H1 (cell line): ENCODE data around the gene ME3. TPM values are rescaled to one million over a fixed set of nuclear protein-coding genes. Genes with fewer than 3 reads are reported as not detected.

ENCODE experiments used
- CTCF ChIA-PET: fragments of 300-600 bp; sonication (Branson Sonifier 250); formaldehyde crosslinking; loops from one replicate; lab custom pipeline; 2021; ENCODE audit not compliant: partially characterized antibody; lab: Charles Lee
- POLR2A ChIA-PET: fragments of 300-600 bp; sonication (Branson Sonifier 250); formaldehyde crosslinking; loops from one replicate; lab custom pipeline; 2021; ENCODE audit warnings: inconsistent platforms; ENCODE audit not compliant: partially characterized antibody; lab: Charles Lee
- DNase-seq, 2 experiments: peaks; one replicate each; pipeline versions ENCODE4 v3.0.0 to v3.0.0-alpha.2; 2010 to 2022; ENCODE audit warnings: low spot score in 2 of 2, low read depth in 1 of 2, mixed read lengths in 1 of 2
- FAIRE-seq: peaks from 2 replicates; lab custom pipeline; 2011; peaks lifted over from hg19 to GRCh38; lab: Jason Lieb, UNC
- H2AFZ ChIP-seq: 2 replicates; pipeline ENCODE4 v1.8.1; 2012; ENCODE audit warnings: low read length, inconsistent platforms
- H2AK5ac ChIP-seq: 2 replicates; pipeline ENCODE4 v1.6.1; 2013; ENCODE audit warnings: low read depth, low read length
- H2BK120ac ChIP-seq: replicated peaks from 2 replicates; pipeline ENCODE3; 2013; ENCODE audit warnings: low read depth, low read length, inconsistent platforms
- H2BK12ac ChIP-seq: 2 replicates; pipeline ENCODE4 v1.6.1; 2013; ENCODE audit warnings: low read depth, low read length
- H2BK15ac ChIP-seq: 2 replicates; pipeline ENCODE4 v1.6.1; 2013; ENCODE audit warnings: low read length
- H2BK20ac ChIP-seq: 2 replicates; pipeline ENCODE4 v1.6.1; 2013; ENCODE audit warnings: low read length
- H2BK5ac ChIP-seq: 2 replicates; pipeline ENCODE4 v1.6.1; 2013; ENCODE audit warnings: low read depth, low read length
- H3K14ac ChIP-seq: 2 replicates; pipeline ENCODE4 v1.6.1; 2013; ENCODE audit warnings: inconsistent platforms; ENCODE audit not compliant: insufficient read length
- H3K18ac ChIP-seq: 2 replicates; pipeline ENCODE4 v1.6.1; 2013; ENCODE audit warnings: low read length; ENCODE audit errors: extremely low read depth
- H3K23ac ChIP-seq: 2 replicates; pipeline ENCODE4 v1.6.1; 2013; ENCODE audit warnings: inconsistent platforms; ENCODE audit not compliant: insufficient read length
- H3K23me2 ChIP-seq: 2 replicates; pipeline ENCODE4 v1.6.1; 2013; ENCODE audit warnings: low read depth, low read length
- H3K27ac ChIP-seq: 2 replicates; pipeline ENCODE4 v1.6.1; 2011; ENCODE audit warnings: low read depth, low read length, inconsistent platforms
- H3K27me3 ChIP-seq, 4 experiments: replicated peaks in 1 of 4; 1 replicate in 1 of 4; 2 replicates in 3 of 4; pipeline versions ENCODE4 v1.6.1 to v1.8.1; 2011 to 2013; ENCODE audit warnings: low read length in 3 of 4, mild to moderate bottlenecking in 3 of 4, inconsistent platforms in 2 of 4, mixed read lengths in 2 of 4, moderate library complexity in 1 of 4; ENCODE audit not compliant: control insufficient read depth in 3 of 4, insufficient read depth in 3 of 4; ENCODE audit errors: extremely low read depth in 1 of 4
- H3K36me3 ChIP-seq, 4 experiments: 2 replicates each; pipeline versions ENCODE4 v1.6.1 to v1.8.1; 2011 to 2013; ENCODE audit warnings: mild to moderate bottlenecking in 4 of 4, low read length in 3 of 4, moderate library complexity in 2 of 4, control low read depth in 1 of 4, inconsistent platforms in 1 of 4; ENCODE audit not compliant: insufficient read depth in 4 of 4, control insufficient read depth in 2 of 4
- H3K4ac ChIP-seq: replicated peaks from 2 replicates; pipeline ENCODE3; 2013; ENCODE audit warnings: low read length, low read depth, mixed read lengths, inconsistent platforms; ENCODE audit not compliant: insufficient read length
- H3K4me1 ChIP-seq, 4 experiments: replicated peaks in 1 of 4; 1 replicate in 1 of 4; 2 replicates in 3 of 4; pipeline versions ENCODE4 v1.6.1 to v1.8.1; 2011 to 2013; ENCODE audit warnings: low read length in 3 of 4, inconsistent platforms in 2 of 4, mixed read lengths in 1 of 4; ENCODE audit not compliant: insufficient read depth in 4 of 4, control insufficient read depth in 3 of 4
- H3K4me2 ChIP-seq, 2 experiments: 2 replicates each; pipeline versions ENCODE4 v1.6.1 to v1.8.1; 2011 to 2013; ENCODE audit warnings: low read depth in 2 of 2, low read length in 2 of 2, control low read depth in 1 of 2, inconsistent platforms in 1 of 2, mild to moderate bottlenecking in 1 of 2; ENCODE audit not compliant: insufficient read depth in 1 of 2
- H3K4me3 ChIP-seq, 4 experiments: fragments of 200-600, 300-600 bp in 1 of 4; sonication (generic), shearing (Covaris generic), sonication (Bioruptor Twin) in 1 of 4; 2 replicates each; pipeline versions ENCODE4 v1.5.1 to v1.8.1; 2011 to 2016; ENCODE audit warnings: low read length in 4 of 4, low read depth in 3 of 4, control low read depth in 2 of 4, inconsistent platforms in 2 of 4, mild to moderate bottlenecking in 2 of 4, mixed read lengths in 1 of 4, moderate library complexity in 1 of 4; ENCODE audit not compliant: insufficient read depth in 2 of 4; ENCODE audit errors: extremely low read depth in 1 of 4
- H3K56ac ChIP-seq: replicated peaks from 2 replicates; pipeline ENCODE3; 2013; ENCODE audit warnings: low read depth, mild to moderate bottlenecking, mixed read lengths, low read length, inconsistent platforms; ENCODE audit not compliant: insufficient read length
- H3K79me1 ChIP-seq: 2 replicates; pipeline ENCODE4 v1.6.1; 2013; ENCODE audit warnings: low read depth, low read length, control low read depth
- H3K79me2 ChIP-seq, 2 experiments: 2 replicates each; pipeline versions ENCODE4 v1.6.1 to v1.8.1; 2012 to 2013; ENCODE audit warnings: low read length in 2 of 2, mild to moderate bottlenecking in 2 of 2, inconsistent platforms in 1 of 2; ENCODE audit not compliant: insufficient read depth in 2 of 2, control insufficient read depth in 1 of 2
- H3K9ac ChIP-seq, 4 experiments: replicated peaks in 1 of 4; 1 replicate in 1 of 4; 2 replicates in 3 of 4; pipeline versions ENCODE4 v1.6.1 to v1.8.1; 2011 to 2013; ENCODE audit warnings: low read depth in 3 of 4, low read length in 3 of 4, control low read depth in 2 of 4, mild to moderate bottlenecking in 2 of 4, moderate library complexity in 2 of 4, inconsistent platforms in 1 of 4; ENCODE audit errors: extremely low read depth in 1 of 4
- H3K9me3 ChIP-seq, 2 experiments: 2 replicates each; pipeline versions ENCODE4 v1.6.1 to v1.8.1; 2012 to 2013; ENCODE audit warnings: mild to moderate bottlenecking in 2 of 2, moderate library complexity in 2 of 2, control low read depth in 1 of 2, inconsistent platforms in 1 of 2, low read depth in 1 of 2, low read length in 1 of 2, mixed read lengths in 1 of 2; ENCODE audit not compliant: insufficient read depth in 2 of 2
- H4K20me1 ChIP-seq, 2 experiments: replicated peaks in 1 of 2; 2 replicates each; pipeline versions ENCODE3 to v1.8.1; 2011 to 2013; ENCODE audit warnings: inconsistent platforms in 2 of 2, low read length in 2 of 2, mild to moderate bottlenecking in 1 of 2; ENCODE audit not compliant: insufficient read depth in 2 of 2, control insufficient read depth in 1 of 2
- H4K5ac ChIP-seq: 2 replicates; pipeline ENCODE4 v1.6.1; 2013; ENCODE audit warnings: low read length, low read depth, mixed read lengths, inconsistent platforms; ENCODE audit not compliant: insufficient read length
- H4K8ac ChIP-seq: 2 replicates; pipeline ENCODE4 v1.8.0; 2013; ENCODE audit warnings: mild to moderate bottlenecking, moderate library complexity, low read length, inconsistent platforms; ENCODE audit not compliant: insufficient read depth; ENCODE audit errors: extremely low read depth
- H4K91ac ChIP-seq: replicated peaks from 2 replicates; pipeline ENCODE3; 2013; ENCODE audit warnings: low read length, mixed read lengths, inconsistent platforms; ENCODE audit not compliant: insufficient read length
- BRCA1 ChIP-seq: IDR thresholded peaks from 2 replicates; pipeline ENCODE4 v1.6.1; 2012; ENCODE audit warnings: low read depth, low read length, improper control_type of control experiment
- CBX5 ChIP-seq: fragments of 300-800, 300-1000 bp; sonication (generic); IDR thresholded peaks from 2 replicates; pipeline ENCODE4 v1.7.1; 2016; ENCODE audit warnings: antibody characterized with exemption, low read length, low read depth
- EP300 ChIP-seq, 2 experiments: IDR thresholded peaks; 1 replicate in 1 of 2; 2 replicates in 1 of 2; pipeline ENCODE4 v1.6.1; 2011 to 2012; ENCODE audit warnings: low read depth in 2 of 2, low read length in 2 of 2, mild to moderate bottlenecking in 2 of 2, borderline replicate concordance in 1 of 2, inconsistent platforms in 1 of 2, moderate library complexity in 1 of 2
- FOSL1 ChIP-seq: IDR thresholded peaks from 2 replicates; pipeline ENCODE4 v1.6.1; 2011; ENCODE audit warnings: mild to moderate bottlenecking, low read depth, low read length, moderate library complexity; ENCODE audit not compliant: insufficient read depth
- GABPA ChIP-seq: IDR thresholded peaks from 2 replicates; pipeline ENCODE4 v1.6.1; 2011; ENCODE audit warnings: mild to moderate bottlenecking, low read length, moderate library complexity, borderline replicate concordance; ENCODE audit not compliant: insufficient read depth
- KDM4A ChIP-seq: IDR thresholded peaks from one replicate; pipeline ENCODE4 v1.7.1; 2012; ENCODE audit warnings: low read depth, mild to moderate bottlenecking, moderate library complexity, low read length, inconsistent platforms; ENCODE audit not compliant: severe bottlenecking
- RFX5 ChIP-seq: IDR thresholded peaks from 2 replicates; pipeline ENCODE4 v1.6.1; 2011; ENCODE audit warnings: low read depth, low read length, improper control_type of control experiment, borderline replicate concordance
- RNF2 ChIP-seq: fragments of 200-900, 300-1000 bp; sonication (generic); IDR thresholded peaks from 2 replicates; pipeline ENCODE4 v1.7.1; 2016; ENCODE audit warnings: borderline replicate concordance, low read depth, mild to moderate bottlenecking, antibody characterized with exemption, low read length; ENCODE audit not compliant: poor library complexity, severe bottlenecking; ENCODE audit errors: missing control alignments
- SP2 ChIP-seq: IDR thresholded peaks from 2 replicates; pipeline ENCODE4 v1.6.1; 2012; ENCODE audit warnings: mild to moderate bottlenecking, low read length, inconsistent platforms
- SRF ChIP-seq: IDR thresholded peaks from 2 replicates; pipeline ENCODE4 v1.6.1; 2011; ENCODE audit warnings: mild to moderate bottlenecking, low read depth, low read length, moderate library complexity
- TCF12 ChIP-seq: IDR thresholded peaks from 2 replicates; pipeline ENCODE4 v1.6.1; 2011; ENCODE audit warnings: low read depth, mild to moderate bottlenecking, low read length
- YY1 ChIP-seq: IDR thresholded peaks from 2 replicates; pipeline ENCODE4 v1.6.1; 2011; ENCODE audit warnings: low read depth, mild to moderate bottlenecking, low read length
- WGBS, 2 experiments: shearing (Covaris generic) in 1 of 2; methylation state at CpG; one replicate each; pipeline versions ENCODE4 v1.1.6 to v1.1.7; 2013 to 2015; ENCODE audit warnings: low lambda C conversion rate in 2 of 2, mixed read lengths in 2 of 2, inconsistent platforms in 1 of 2, low coverage in 1 of 2, missing lambda C conversion rate in 1 of 2; ENCODE audit not compliant: insufficient replicate concordance in 2 of 2, insufficient coverage in 1 of 2, insufficient read length in 1 of 2; ENCODE audit errors: extremely low coverage in 1 of 2, missing lambda C conversion rate in 1 of 2; 5-methylcytosine and 5-hydroxymethylcytosine counted together
- polyA plus RNA-seq, 7 experiments: library from polyadenylated mRNA; depleted of rRNA in 3 of 7; stranded (reverse) in 5 of 7; unstranded in 2 of 7; fragments of >200 nt in 5 of 7; fragments of 200-250 nt in 2 of 7; gene quantifications; 1 replicate in 5 of 7; 2 replicates in 1 of 7; 4 replicates in 1 of 7; pipeline versions ENCODE4 v1.2.1 to v1.2.3, GENCODE V29; 2011 to 2013; ENCODE audit warnings: missing spikeins in 2 of 7, mixed read lengths in 2 of 7
- total RNA-seq: library from RNA; stranded (reverse); fragmentation: NEBNext Ultra II Directional; extraction: Animal tissue kit (Norgen Biotek cat#: 25700); gene quantifications from 2 replicates; pipeline ENCODE4 v1.2.1, GENCODE V29; 2021
- TF ChIP-seq, protein P1 (sequence below): IDR thresholded peaks from 2 replicates; pipeline ENCODE4 v1.6.1; 2011; ENCODE audit warnings: low read length, improper control_type of control experiment

Gene ME3
- total and polyA plus RNA-seq, 2 of the 8 experiments (the other 6 are each of a cell fraction or from before 2014, with no cell fraction given), result 1.5 to 2.8 TPM

DNA sequence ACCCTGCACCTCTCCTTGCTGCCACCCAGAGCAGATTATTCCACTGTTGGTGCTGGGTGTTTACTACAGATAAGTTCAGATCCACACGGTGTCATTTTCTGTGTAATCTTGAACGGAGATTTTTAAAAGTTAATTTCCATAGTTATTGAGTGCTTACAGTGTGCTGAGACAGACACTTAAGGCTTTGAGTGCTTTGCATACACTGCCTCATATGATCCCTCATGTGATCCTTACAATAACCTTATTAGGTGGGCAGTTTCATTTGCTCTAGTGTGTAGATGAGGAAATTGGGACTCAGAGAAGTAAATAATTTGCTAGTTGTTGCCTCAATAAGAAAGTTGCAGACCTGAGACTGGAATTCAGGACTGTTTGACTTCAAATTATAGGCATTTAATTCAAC lies 32.3 kb upstream of the ME3 start:
- no peak for DNase-seq
- POLR2A ChIA-PET, result no interaction called here
- TF ChIP-seq EP300 (IDR thresholded peaks at IDR 0.05; ENCODE audit: borderline replicate concordance in 1 of 2, low read depth in 2 of 2, low read length in 2 of 2) (no peak), FOSL1 (no peak), SP2 (no peak), YY1 (no peak), RNF2 (no peak), GABPA (no peak), RFX5 (no peak), KDM4A (no peak), CBX5 (no peak), SRF (no peak), TCF12 (no peak), BRCA1 (no peak)
- TF ChIP-seq, protein P1, sequence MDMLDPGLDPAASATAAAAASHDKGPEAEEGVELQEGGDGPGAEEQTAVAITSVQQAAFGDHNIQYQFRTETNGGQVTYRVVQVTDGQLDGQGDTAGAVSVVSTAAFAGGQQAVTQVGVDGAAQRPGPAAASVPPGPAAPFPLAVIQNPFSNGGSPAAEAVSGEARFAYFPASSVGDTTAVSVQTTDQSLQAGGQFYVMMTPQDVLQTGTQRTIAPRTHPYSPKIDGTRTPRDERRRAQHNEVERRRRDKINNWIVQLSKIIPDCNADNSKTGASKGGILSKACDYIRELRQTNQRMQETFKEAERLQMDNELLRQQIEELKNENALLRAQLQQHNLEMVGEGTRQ, result no peak

More for the DNA sequence above, 32.3 kb upstream of the ME3 start:
- H2BK20ac ChIP-seq, result no peak overlapping the region
- H4K8ac ChIP-seq, result no peak overlapping the region
- CTCF ChIA-PET, result interaction anchor here (1.3 kb wide), 1 partner anchor 32 kb away, joined by 3 read pairs; no protein-coding TSS in a partner anchor
- H3K4me2 ChIP-seq, result no peak overlapping the region
- H3K27ac ChIP-seq, result no peak overlapping the region
- no peak overlapping the region for H3K18ac ChIP-seq
- H2AK5ac ChIP-seq, result no peak overlapping the region
- H4K5ac ChIP-seq, result no peak overlapping the region
- no peaks in the 10 kb centered on the region for H3K79me1 ChIP-seq
- H2BK120ac ChIP-seq, result no peak overlapping the region
- H3K56ac ChIP-seq, result no peak overlapping the region
- no peak overlapping the region for H3K4me3 ChIP-seq
- no peak overlapping the region for H3K23ac ChIP-seq
- H2BK15ac ChIP-seq, result no peak overlapping the region
- H2AFZ ChIP-seq, result no peak overlapping the region
- no peak overlapping the region for H3K14ac ChIP-seq
- H4K91ac ChIP-seq, result no peak overlapping the region
- no peak overlapping the region for H3K4ac ChIP-seq
- no peaks in the 10 kb centered on the region for H3K79me2 ChIP-seq
- no peak overlapping the region for H2BK12ac ChIP-seq
- H3K27me3 ChIP-seq, result no peaks in the 10 kb centered on the region
- H3K23me2 ChIP-seq, result no peaks in the 10 kb centered on the region; the same call in 1 of the 2 replicates
- no peak overlapping the region for H2BK5ac ChIP-seq
- no peaks in the 10 kb centered on the region for H4K20me1 ChIP-seq
- 85% methylated on average over 2 of the region's 2 CpGs; no CpG with 5 or more reads in 1 of the 2 experiments for WGBS, 2 experiments
- H3K9me3 ChIP-seq, result no peaks in the 10 kb centered on the region
- no peak for FAIRE-seq
- no peaks in the 10 kb centered on the region for H3K4me1 ChIP-seq
- H3K36me3 ChIP-seq, result no peaks in the 10 kb centered on the region
- no peak overlapping the region for H3K9ac ChIP-seq
